ENCODE results near the gene ATP10D. TPM values are rescaled to one million over a fixed set of nuclear protein-coding genes. Genes with fewer than 3 reads are reported as not detected.
"Not testable (repeated sequence)": the region's sequence is repeated elsewhere in the genome, so short reads cannot be mapped to it uniquely, and the experiment has no call there.

The ATP10D gene
- total RNA-seq, 1 donor from 2014 or later: 9.3 TPM

DNA sequence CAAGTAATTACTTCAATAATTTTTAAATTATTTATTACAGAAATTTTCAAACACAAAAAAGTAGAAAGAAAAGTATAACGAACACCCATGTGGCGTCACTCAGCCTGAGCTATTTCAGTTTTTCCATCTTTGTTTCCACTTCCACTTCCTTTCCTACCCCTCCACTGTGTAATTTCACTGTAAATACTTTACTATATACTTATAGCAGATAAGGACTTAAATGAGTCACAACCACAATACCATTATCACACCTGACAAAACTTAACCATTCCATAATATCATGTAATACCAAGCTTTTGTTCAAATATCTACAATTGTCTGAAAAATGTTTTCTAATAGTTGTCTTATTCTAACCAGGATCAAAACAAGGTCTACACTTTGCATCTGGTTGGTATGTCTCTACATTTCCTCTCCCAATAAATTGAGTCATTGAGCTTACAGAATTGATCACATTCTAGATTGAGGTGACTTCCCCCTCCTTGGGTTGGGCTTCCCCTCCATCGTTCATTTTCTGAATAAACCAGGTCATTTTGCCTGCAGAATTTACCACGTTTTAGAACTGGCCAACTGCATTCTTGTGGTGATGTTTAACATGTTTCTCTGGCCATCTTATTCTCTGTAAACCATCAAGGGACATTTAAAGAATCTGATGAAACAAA lies 48.7 kb downstream of the ATP10D start:
- no peak for ATAC-seq
- DNase-seq (ENCODE audit: low spot score): no peak

- ATAC-seq (no peak), DNase-seq (ENCODE audit: low spot score) (no peak)
These were observed 49.7 kb downstream of the ATP10D start for GRCh38 chr4:47534772-47535171.

DNA sequence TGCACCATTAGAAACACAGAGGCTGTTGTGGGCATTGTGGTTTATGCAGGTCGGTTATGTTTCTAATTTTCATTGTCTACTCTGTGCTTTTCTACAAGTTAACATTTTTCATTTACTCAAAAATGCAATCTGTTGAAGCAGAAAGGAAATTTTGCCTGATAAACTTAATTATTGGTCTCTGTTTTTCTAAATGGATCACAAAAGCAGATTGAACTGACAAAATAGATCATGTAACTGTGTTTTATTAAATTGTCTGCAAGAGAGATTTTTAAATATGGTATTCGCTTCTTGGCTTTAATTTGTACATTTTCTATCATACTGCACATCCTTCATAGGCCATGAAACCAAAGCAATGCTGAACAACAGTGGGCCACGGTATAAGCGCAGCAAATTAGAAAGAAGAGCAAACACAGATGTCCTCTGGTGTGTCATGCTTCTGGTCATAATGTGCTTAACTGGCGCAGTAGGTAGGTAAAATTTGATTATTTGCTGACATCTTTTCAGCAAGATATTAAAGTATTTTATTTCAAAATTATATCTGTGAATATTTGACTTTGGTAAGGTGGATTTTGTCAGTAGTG lies 50.6 kb downstream of the ATP10D start:
- no peak for DNase-seq (ENCODE audit: low spot score)

DNA sequence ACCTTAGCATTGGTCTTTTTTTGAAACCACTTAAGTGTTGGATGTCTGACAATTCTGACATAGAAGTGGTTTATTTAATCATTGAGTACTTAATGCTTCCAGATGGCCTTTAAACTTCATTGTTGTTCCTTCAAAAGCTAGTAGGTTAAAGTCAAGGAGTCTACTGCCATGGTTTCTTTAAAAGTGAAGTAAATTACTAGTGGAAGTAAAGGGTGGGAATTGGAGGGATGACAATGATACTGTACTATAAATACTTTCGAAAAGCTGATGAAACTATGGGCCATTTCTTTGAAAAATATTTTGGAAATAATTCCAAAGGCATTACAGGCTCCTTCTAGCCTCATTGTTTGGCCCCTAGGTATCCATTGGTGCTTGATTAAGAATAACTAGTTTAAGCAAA lies 51.9 kb downstream of the ATP10D start:
- DNase-seq (ENCODE audit: low spot score) (no peak), ATAC-seq (no peak)

More for the DNA sequence above, 50.6 kb downstream of the ATP10D start:
- ATAC-seq: no peak

- DNase-seq (ENCODE audit: low spot score) (no peak), ATAC-seq (no peak)
These were observed 53.2 kb downstream of the ATP10D start for GRCh38 chr4:47538111-47538824.

DNA sequence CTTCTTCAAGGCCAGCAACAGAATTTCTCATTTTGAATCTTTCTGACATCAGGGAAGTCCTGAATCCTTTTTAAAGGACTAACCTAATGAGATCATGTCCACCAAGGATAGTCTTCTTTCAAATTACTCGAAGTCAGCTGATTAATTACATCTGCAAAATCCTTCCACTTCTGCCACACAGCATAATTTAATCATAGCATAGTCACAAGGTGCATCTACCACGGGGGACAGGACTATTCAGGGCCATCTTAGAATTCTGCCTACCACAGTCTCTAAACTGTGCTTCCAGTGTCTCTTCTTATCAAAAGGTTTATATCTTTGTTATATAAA lies 53.7 kb downstream of the ATP10D start:
- ATAC-seq (no peak), DNase-seq (ENCODE audit: low spot score) (no peak)

GRCh38 chr4:47542640-47543039 lies 57.6 kb downstream of the ATP10D start:
- not testable (repeated sequence) for DNase-seq (ENCODE audit: low spot score); ATAC-seq

DNA sequence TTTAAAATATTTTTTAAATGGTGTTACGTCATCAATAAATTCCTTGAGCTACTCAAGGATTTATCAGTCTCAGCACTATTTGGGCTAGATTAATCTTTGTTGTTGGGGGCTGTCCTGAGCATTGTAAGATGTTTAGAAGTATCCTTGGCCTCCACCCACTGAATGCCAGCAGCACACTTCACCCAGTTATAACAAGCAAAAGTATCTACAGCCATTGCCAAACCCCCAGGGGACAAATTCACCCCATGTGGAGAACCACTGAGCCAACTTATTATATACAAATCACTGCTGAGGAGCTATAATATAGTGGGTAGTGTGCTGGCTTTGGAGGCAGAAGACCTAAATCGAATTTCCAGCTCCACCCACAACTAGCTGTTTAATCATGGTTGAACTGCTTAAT lies 58.3 kb downstream of the ATP10D start:
- DNase-seq (ENCODE audit: low spot score) (no peak), ATAC-seq (no peak)

DNA sequence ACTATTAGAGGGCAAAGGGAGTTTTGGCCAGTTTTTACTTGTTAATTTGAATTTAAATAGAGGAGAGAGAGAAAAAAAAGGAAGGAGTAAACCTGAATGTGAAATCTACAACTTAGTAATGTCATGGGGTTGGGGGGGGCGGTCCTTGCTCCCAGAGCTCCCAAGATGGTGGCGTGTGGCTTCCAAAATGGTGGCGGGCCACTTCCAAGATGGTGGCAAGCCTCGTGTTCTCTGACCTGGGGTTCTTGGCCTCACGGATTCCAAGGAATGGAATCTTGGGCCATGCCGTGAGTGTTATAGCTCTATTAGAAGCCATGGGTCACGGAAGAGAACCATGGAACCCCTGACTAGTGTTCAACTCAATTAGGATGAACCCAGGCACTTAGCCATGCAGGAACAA lies 65.3 kb downstream of the ATP10D start:
- DNase-seq (ENCODE audit: low spot score); ATAC-seq: not testable (repeated sequence)

GRCh38 chr4:47550899-47551548 lies 65.9 kb downstream of the ATP10D start:
- DNase-seq (ENCODE audit: low spot score): no peak
- no peak for ATAC-seq

- ATAC-seq: no peak
- DNase-seq (ENCODE audit: low spot score): no peak
These were observed 66.6 kb downstream of the ATP10D start for GRCh38 chr4:47551682-47552081.

GRCh38 chr4:47553329-47554125 lies 68.5 kb downstream of the ATP10D start:
- DNase-seq (ENCODE audit: low spot score): no peak
- no peak for ATAC-seq

- DNase-seq (ENCODE audit: low spot score); ATAC-seq: not testable (repeated sequence)
These were observed 70.8 kb downstream of the ATP10D start for GRCh38 chr4:47555920-47556319.

- DNase-seq (ENCODE audit: low spot score): no peak
- ATAC-seq: no peak
These were observed 72.2 kb downstream of the ATP10D start for GRCh38 chr4:47557255-47557654.

GRCh38 chr4:47560682-47561081 lies 75.6 kb downstream of the ATP10D start:
- ATAC-seq: no peak

DNA sequence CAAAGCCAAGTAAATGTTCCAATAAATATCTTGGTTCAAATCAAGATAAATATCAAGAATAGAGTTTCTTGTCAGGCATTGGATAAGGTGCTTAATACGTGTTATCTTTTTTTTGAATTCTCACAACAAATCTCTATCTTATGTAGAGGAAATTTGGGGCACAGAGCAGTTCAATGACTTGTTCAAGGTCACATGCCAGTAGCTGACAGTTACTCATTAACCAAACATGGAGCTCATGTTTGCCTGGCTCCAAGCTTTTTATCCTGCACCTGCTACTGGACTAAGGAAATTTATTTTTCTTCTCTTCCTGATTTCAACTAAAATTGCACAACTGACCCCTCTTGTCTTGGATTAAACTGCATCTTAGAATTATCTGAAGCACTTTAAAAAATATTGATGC lies 76.3 kb downstream of the ATP10D start:
- ATAC-seq (peak; percentile 85), DNase-seq (ENCODE audit: low spot score) (no peak)

More at GRCh38 chr4:47560682-47561081, 75.6 kb downstream of the ATP10D start:
- no peak for DNase-seq (ENCODE audit: low spot score)

GRCh38 chr4:47562297-47562696 lies 77.2 kb downstream of the ATP10D start:
- DNase-seq (ENCODE audit: low spot score) (no peak), ATAC-seq (no peak)

- no peak for DNase-seq (ENCODE audit: low spot score)
- ATAC-seq: peak; percentile 63
These were observed 81.5 kb downstream of the ATP10D start for GRCh38 chr4:47566566-47566965.

DNA sequence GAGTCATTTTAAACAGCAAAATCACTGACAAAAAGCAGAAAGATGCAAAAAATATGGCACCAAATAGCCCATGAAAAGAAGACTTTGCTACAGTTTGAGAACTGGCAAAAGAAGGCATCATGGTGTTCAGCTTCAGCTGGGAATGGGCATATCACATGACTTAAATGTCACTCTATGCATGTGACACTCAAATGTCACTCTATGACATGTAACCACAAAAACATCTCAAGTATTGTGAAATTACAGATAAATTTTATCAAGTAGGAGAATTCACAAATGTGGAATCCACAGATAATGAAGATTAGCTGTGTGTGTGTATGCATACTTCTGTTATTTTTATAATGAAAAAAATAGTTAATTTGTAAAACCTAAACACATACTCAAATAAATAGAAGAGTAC lies 81.9 kb downstream of the ATP10D start:
- peak; percentile 29 for ATAC-seq
- no peak for DNase-seq (ENCODE audit: low spot score)

DNA sequence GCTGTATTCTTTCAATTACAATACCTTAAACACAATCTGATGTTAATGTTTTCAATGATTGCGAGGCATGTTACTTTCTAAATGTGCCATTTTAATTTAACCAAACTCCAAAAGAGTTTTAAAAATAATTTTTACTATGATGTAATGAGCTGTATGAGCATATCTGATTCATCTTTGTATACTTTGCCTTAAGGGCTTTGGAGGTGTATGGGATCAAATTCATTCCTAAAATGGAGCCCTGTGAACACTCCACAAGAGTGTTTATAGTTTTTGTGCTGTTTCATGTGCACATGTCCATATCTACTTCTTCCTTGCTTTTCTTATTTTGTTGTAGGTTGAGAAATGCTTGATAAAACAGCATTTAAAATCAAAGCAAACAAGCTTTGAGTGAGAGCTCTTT lies 82.4 kb downstream of the ATP10D start:
- ATAC-seq (no peak), DNase-seq (ENCODE audit: low spot score) (no peak)

DNA sequence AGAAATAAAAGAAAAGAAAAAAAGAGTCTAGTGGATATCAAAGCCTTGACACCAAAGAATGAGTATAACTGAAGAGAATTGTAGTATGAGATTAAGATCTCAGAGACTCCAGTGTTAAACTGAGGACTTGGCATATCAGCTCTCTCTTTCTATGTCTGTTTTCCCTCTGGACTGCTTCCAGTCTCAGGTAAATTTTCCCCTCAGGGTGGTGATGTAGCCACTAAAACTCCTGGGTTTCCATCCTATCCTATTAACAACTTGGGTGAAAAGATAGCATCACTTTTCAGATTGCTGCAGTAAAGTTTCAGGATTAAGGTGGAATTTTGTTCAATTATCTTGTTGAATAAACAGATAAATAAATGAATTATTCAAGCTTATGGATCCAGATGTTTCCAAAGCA lies 85.7 kb downstream of the ATP10D start:
- DNase-seq (ENCODE audit: low spot score) (no peak), ATAC-seq (no peak)
